ENCODE data around the gene MGLL.

DNA sequence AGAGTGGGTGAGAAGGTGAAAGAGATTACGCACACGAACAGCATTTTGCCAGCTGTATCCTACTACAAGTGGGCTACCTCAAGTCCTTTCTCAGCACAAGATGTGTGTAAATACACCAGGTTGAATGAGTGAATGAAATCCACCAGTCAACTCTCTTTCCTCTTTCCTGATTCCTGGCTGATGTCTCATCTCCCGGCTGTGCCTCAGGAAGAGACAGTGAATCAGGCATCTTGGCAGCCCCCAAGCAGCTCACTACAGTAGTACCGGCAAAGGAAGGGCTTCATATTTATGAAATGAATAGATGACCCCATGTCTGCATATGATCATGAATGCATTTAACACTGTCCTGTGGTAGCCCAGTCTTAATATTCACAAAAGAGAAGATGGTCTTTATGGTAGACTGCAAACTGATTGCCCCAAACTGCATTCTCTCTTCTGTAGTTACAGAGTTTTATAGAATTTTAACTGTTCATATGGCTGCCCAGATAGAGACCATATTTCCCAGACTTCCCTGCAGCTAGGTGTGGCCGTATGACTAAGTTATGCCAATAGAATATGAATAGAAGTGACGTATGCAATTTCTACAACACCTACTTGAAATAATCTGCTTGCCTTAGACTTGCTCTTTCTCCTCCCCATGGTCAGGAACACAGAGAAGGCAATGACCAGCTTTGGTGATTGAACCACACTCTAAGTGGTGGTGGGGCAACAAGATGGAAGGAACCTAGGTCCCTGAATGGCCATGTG lies 22.7 kb downstream of the MGLL start:
- TF ChIP-seq, protein P1, sequence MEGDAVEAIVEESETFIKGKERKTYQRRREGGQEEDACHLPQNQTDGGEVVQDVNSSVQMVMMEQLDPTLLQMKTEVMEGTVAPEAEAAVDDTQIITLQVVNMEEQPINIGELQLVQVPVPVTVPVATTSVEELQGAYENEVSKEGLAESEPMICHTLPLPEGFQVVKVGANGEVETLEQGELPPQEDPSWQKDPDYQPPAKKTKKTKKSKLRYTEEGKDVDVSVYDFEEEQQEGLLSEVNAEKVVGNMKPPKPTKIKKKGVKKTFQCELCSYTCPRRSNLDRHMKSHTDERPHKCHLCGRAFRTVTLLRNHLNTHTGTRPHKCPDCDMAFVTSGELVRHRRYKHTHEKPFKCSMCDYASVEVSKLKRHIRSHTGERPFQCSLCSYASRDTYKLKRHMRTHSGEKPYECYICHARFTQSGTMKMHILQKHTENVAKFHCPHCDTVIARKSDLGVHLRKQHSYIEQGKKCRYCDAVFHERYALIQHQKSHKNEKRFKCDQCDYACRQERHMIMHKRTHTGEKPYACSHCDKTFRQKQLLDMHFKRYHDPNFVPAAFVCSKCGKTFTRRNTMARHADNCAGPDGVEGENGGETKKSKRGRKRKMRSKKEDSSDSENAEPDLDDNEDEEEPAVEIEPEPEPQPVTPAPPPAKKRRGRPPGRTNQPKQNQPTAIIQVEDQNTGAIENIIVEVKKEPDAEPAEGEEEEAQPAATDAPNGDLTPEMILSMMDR (conservative IDR thresholded peaks at IDR 0.05) = no peak
- no peak for TF ChIP-seq ZFX (IDR thresholded peaks at IDR 0.05)

All from C4-2B (cell line).